Activated CD4-positive, alpha-beta T cell treated with anti-CD3 and anti-CD28 coated beads for 24 hours (primary cell): ENCODE measurements around the gene SORBS2.
"Not testable (repeated sequence)": the region's sequence is repeated elsewhere in the genome, so short reads cannot be mapped to it uniquely, and the experiment has no call there.

Experiments used
- DNase-seq, 2 donors: peaks; one replicate each; pipeline ENCODE4 v3.0.0-alpha.2; 2020; ENCODE audit warnings: low read depth in 2 of 2

SORBS2 gene

DNA sequence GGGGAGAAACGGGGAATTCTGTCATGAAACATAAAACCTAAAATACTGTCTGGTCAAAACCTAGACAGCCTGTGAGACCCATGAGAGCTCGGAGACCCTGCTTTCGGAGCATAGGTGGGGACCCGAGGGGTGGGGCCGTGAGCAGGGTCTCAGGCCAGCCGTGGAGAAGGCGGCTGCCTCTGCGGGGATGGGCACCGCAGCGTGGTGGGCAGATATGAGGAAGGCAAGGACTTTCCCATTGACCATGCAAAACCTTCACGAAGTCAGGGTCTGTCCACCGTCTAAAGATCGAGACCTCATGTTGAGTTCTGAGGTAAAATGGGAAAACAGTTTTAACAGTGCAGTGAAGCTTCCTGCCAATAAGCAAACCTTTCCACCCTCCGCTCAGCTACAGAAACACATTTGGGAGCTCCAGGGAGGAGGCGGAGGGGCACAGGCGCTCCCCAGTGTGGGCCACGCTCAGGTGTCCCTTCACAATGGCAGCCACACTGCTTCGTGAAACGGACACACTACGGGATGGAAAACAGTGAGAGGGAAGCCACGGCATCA lies 74.4 kb downstream of the SORBS2 start:
- no peak for DNase-seq

- no peak for DNase-seq
These were observed 75.1 kb downstream of the SORBS2 start for GRCh38 chr4:185736882-185737281.

- no peak for DNase-seq
These were observed 76.1 kb downstream of the SORBS2 start for GRCh38 chr4:185735866-185736400.

- DNase-seq: no peak
These were observed 77.1 kb downstream of the SORBS2 start for GRCh38 chr4:185734930-185735329.

- DNase-seq: no peak
These were observed 77.8 kb downstream of the SORBS2 start for GRCh38 chr4:185734214-185734613.

DNA sequence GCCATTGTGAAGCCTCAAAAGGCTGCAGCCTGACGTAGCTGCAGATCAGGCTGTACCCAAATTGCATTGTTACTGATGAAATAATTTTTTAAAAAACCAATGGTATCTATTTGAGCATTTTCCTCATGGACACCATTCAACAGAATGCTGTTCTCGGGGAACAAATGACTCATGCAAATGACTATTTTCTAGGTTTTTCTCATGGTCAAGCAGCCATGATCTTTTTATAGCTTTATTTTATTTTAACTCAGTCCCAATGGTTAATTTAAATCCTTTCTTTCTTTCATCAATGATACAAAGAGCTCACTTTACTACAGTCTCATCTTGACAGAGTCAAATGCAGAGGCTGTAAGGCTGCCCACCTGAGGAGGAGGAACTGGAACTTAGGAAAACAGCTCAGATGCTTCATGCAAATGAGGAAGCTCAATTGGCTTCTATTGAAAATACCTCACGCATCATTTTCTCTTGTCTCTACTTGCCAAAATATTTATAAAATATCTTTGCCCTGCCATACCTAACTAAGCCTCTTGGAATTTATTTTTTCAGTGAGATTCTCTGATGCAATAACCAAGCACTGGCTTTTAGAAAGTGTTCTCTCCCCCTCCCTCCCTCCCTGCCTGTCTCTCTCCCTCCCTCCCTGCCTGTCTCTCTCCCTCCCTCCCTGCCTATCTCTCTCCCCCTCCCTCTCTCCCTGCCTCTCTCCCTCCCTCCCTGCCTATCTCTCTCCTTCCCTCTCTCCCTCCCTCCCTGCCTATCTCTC lies 81.0 kb downstream of the SORBS2 start:
- DNase-seq: no peak

GRCh38 chr4:185730387-185730786 lies 81.6 kb downstream of the SORBS2 start:
- DNase-seq: no peak

DNA sequence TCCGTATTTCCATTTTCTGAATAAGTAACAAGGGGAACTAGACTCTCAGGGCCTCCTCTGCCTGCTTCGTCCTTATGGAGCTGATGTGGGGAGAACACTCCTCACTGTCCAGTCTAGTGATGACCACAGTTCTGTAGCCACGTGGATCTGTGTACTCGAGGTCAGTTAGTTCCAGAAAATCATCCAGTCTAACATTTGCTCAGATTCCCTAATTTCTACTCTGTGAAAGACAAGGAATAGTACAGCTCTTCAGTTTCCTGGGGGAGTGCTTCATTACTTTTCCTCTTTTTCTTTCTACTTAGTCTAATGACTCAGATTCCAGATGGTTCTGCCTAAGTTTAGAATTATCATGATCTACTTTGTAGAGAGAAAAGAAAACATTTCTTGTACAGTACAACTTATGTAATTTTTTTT lies 82.6 kb downstream of the SORBS2 start:
- DNase-seq: no peak

- no peak for DNase-seq
These were observed 83.1 kb downstream of the SORBS2 start for GRCh38 chr4:185728893-185729292.

DNA sequence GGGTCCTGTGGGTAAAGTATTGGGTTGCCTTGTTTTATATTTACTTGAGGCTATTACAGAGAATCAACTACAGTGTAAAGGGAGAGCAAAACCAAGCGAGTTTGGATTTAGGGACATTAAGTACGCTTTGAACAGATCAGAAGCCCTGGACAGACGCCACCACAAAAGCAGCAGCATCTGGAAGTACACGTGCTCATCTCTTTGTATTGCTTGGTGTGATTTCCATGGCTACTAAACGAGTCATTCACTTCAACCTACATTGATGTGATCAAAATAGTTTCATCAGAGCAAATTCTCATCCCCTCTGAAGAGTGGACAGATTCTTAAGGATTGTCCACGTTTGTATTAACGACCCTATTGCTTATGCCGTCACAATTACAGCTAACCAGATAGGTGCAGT lies 85.1 kb downstream of the SORBS2 start:
- DNase-seq: no peak

GRCh38 chr4:185723631-185724260 lies 88.2 kb downstream of the SORBS2 start:
- no peak for DNase-seq

- no peak for DNase-seq
These were observed 90.0 kb downstream of the SORBS2 start for GRCh38 chr4:185722029-185722316.

DNA sequence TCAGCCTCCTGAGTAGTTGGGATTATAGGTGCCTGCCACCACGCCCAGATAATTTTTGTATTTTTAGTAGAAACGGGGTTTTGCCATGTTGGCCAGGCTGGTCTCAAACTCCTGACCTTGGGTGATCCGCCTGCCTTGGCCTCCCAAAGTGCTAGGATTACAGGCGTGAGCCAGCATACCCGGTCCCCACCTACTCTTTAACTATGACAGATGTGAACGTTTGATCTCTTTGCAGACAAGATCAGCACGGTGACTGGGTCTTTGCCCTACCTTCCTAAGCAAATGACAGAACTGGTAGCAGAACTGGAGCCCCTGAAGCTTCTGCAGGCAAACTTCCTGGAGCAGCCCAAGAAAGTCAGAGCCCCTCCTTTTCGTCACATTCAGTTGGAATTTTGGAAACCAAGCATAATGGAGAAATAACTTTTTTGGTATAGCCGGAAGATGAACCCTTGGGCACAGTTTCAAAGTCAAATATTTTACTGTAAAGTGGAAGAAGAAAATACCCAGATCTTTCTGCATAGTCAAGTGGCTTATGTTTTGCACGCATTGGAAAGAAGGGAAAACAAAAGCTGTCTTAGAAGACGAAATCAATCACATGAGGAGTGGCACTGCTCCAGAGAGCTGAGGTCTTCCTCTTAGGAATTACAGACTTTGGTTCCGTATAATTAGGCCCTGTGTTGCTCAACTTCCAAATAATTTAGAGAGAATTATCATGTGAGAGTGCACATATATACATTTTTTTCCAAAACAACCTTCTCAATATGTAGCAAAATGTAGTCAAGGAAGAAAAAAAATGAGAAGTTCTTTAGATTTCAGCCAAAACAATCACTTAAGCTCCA lies 90.6 kb downstream of the SORBS2 start:
- no peak for DNase-seq

GRCh38 chr4:185719500-185719858 lies 92.5 kb downstream of the SORBS2 start:
- DNase-seq: no peak

DNA sequence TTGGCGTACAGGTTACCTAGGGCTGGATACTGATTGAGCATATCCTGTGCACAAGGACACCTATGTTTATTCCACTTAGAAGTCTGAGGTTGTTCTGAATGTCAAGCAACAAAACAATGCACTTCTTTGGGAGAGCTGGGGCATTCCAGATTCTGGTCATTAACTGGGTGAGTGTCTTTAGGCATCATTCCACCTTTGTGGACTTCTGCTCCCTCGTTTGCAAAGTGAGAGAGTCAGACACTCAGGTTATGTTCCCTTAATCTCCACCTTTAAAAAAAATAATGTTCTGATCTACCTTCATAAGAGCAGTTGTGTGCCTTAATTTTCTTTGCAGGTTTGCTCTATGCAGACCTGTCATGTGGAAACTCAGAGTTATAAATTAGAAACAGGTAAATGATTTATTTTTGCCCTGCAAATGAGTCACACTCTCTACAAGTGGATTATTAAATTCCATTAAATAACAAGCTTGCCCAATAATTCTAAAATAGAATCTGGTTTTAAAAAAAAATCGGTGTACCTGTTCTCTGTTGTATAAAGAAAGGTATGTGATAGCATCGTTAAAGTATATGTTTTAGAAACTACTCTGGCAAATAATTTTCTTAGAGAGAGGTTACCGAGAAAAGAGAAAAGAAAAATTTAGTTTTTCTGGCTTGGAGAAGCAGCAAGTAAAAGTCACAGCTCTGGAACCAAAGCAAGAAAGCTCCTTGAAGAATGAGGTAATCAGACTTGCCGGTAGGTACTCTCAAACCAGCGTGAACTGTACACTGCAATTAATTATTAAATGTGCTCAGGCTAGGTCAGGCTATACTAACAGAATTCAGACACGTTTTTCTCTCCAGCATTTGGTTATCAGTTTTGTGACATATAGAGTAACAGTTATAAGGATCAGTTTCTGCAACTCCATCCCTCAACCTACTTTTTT lies 93.2 kb downstream of the SORBS2 start:
- no peak for DNase-seq

GRCh38 chr4:185717377-185717741 lies 94.6 kb downstream of the SORBS2 start:
- no peak for DNase-seq

GRCh38 chr4:185716577-185717376 lies 95.2 kb downstream of the SORBS2 start:
- DNase-seq: no peak

DNA sequence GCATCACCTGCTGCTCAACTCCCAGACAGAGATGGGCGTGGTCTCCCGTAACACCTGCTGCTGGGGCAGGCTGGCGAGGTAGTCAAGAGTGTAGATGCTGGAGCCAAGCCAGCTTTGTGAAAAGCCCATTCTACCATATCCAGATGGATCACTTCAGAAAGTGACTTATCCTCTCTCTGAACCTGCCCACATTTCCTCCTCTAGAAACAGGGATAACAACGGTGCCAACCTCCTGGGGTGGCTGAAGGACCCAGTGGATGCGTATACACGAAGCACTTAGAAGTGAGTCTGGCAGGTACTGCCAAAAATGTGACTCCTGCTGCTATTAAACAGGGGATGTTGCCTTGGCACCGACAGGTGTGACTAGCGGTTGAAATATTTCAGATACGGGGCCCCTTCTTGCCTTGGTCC lies 95.8 kb downstream of the SORBS2 start:
- no peak for DNase-seq

GRCh38 chr4:185714524-185714923 lies 97.5 kb downstream of the SORBS2 start:
- not testable (repeated sequence) for DNase-seq

- DNase-seq: no peak
These were observed 98.3 kb downstream of the SORBS2 start for GRCh38 chr4:185713731-185714130.
